OCI-LY1 (cell line): ENCODE measurements around the gene SLC7A14.

Experiments used
- CTCF ChIP-seq: fragments of 200-600 bp; sonication (generic), shearing (Covaris generic); IDR thresholded peaks from 2 replicates; pipeline ENCODE4 v1.5.1; 2017; ENCODE audit warnings: mild to moderate bottlenecking, antibody characterized with exemption, low read length, moderate library complexity, mixed read lengths
- EZH2 ChIP-seq: fragments of 200-600 bp; sonication (generic), shearing (Covaris generic); IDR thresholded peaks from 2 replicates; pipeline ENCODE4 v1.8.0; 2017; ENCODE audit warnings: borderline replicate concordance, mixed run types, mild to moderate bottlenecking, antibody characterized with exemption, low read length, moderate library complexity, mixed read lengths

GRCh38 chr3:170500462-170500861, 85.4 kb downstream of the SLC7A14 start:
- TF ChIP-seq EZH2: no peak
- no peak for TF ChIP-seq CTCF
